Body of pancreas (tissue), 4 donors: Measurements from ENCODE around the gene TEAD4. TPM values are rescaled to one million over a fixed set of nuclear protein-coding genes. Genes with fewer than 3 reads are reported as not detected.

Experiments
- ATAC-seq: fragments of 150-250 bp; one replicate; pipeline ENCODE4 v1.9.1; 2016
- DNase-seq, 4 donors: peaks; one replicate each; pipeline ENCODE4 v3.0.0-alpha.2; 2019
- H3K27ac ChIP-seq, 4 donors: fragments of 200-600 bp; sonication (generic); 1 replicate in 3 of 4; 2 replicates in 1 of 4; pipeline versions ENCODE4 v1.5.1 to v1.6.1; 2016 to 2019; ENCODE audit warnings: mild to moderate bottlenecking in 1 of 4, mixed read lengths in 1 of 4, moderate library complexity in 1 of 4
- H3K27me3 ChIP-seq, 2 donors: fragments of 200-600 bp; sonication (generic); one replicate each; pipeline ENCODE4 v1.6.0; 2016; ENCODE audit warnings: mild to moderate bottlenecking in 1 of 2
- H3K36me3 ChIP-seq, 2 donors: fragments of 200-600 bp; sonication (generic); replicated peaks in 1 of 2; 2 replicates each; pipeline ENCODE4 v1.5.1; 2016; ENCODE audit warnings: low read depth in 2 of 2; ENCODE audit not compliant: insufficient read depth in 1 of 2
- H3K4me1 ChIP-seq: fragments of 200-600 bp; sonication (generic); one replicate; pipeline ENCODE4 v1.6.0; 2016
- H3K4me3 ChIP-seq, 2 donors: fragments of 200-600 bp; sonication (generic); 1 replicate in 1 of 2; 2 replicates in 1 of 2; pipeline ENCODE4 v1.5.1; 2016 to 2019
- H3K9me3 ChIP-seq, 3 donors: fragments of 200-600 bp; sonication (generic); 1 replicate in 2 of 3; 2 replicates in 1 of 3; pipeline ENCODE4 v1.5.1; 2016
- CTCF ChIP-seq, 7 experiments: fragments of 450-650 bp in 4 of 7; fragments of 200-600 bp in 3 of 7; sonication (generic) in 3 of 7; IDR thresholded peaks; one replicate each; pipeline ENCODE4 v1.5.1; 2016 to 2019; ENCODE audit warnings: antibody characterized with exemption in 7 of 7
- POLR2A ChIP-seq, 3 donors: fragments of 450-650 bp; IDR thresholded peaks; one replicate each; pipeline ENCODE4 v1.6.1; 2016; ENCODE audit warnings: antibody characterized with exemption in 3 of 3, mild to moderate bottlenecking in 2 of 3
- WGBS, 2 donors: methylation state at CpG; one replicate each; pipeline ENCODE4 v1.1.5; 2017; 5-methylcytosine and 5-hydroxymethylcytosine counted together
- intact Hi-C: fragments of 100-400 bp; cut with DNase I; formaldehyde crosslinking; loops from one replicate; pipeline ENCODE4 v1.15.1; 2023
- total RNA-seq, 2 donors: library from RNA; depleted of rRNA; stranded (reverse); fragments of >200 nt; gene quantifications; one replicate each; pipeline ENCODE4 v1.1.0, GENCODE V29; 2016

TEAD4 gene
- total RNA-seq, 2 donors from 2014 or later, result 25.1 to 28.5 TPM

- Histone ChIP-seq H3K4me1 (peaks cover 18% of the 10 kb centered on the region), H3K27me3 (no peaks in the 10 kb centered on the region), H3K9me3 (no peaks in the 10 kb centered on the region), H3K4me3 (no peak overlapping the region), H3K27ac (peak overlapping the region in 1 of 4 donors; percentile 24), H3K36me3 (no peaks in the 10 kb centered on the region)
- no peak for ATAC-seq
- no peak for TF ChIP-seq CTCF (IDR thresholded peaks at IDR 0.05)
- no peak for TF ChIP-seq POLR2A (IDR thresholded peaks at IDR 0.05)
- 65 to 80% methylated on average over 6 of the region's 6 CpGs for WGBS, 2 donors
- intact Hi-C loops, result no loop called here
- no peak for DNase-seq
Observed at GRCh38 chr12:3083241-3083920, 124.2 kb downstream of the TEAD4 start.

DNA sequence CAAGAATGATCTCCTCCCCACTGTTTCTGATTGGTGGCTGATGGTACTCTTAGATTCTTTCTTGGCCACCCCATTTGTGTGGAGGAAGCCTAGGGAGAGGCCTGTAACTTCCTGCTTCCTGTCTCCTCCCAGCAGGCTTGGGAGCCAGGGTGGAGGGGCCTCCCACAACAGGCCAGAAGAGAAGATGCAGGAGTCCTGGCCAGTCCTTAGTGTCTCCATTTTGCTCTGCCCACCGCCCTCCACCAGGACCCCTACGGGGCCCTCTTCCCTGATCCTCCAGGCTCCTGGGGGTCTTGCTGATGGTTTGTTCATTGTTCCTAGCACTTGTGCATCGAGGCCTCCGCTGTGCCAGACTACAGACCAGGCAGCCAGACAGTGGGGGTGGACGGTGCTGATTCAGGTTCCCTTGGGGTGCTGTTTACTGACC, 124.7 kb downstream of the TEAD4 start:
- Histone ChIP-seq H3K27me3 (no peaks in the 10 kb centered on the region), H3K4me1 (peaks cover 16% of the 10 kb centered on the region), H3K27ac (peak overlapping the region in 1 of 4 donors; percentile 24), H3K36me3 (no peaks in the 10 kb centered on the region), H3K9me3 (no peaks in the 10 kb centered on the region), H3K4me3 (no peak overlapping the region)
- intact Hi-C loops, result no loop called here
- TF ChIP-seq CTCF (IDR thresholded peaks at IDR 0.05) (no peak), POLR2A (IDR thresholded peaks at IDR 0.05) (no peak)
- WGBS, 2 donors, result 81 to 91% methylated on average over 5 of the region's 5 CpGs
- DNase-seq (no peak), ATAC-seq (no peak)

GRCh38 chr12:3084742-3085141, 125.5 kb downstream of the TEAD4 start:
- Histone ChIP-seq H3K27ac (peak overlapping the region in 1 of 4 donors; percentile 52), H3K27me3 (no peaks in the 10 kb centered on the region), H3K9me3 (no peaks in the 10 kb centered on the region), H3K4me1 (peaks cover 16% of the 10 kb centered on the region), H3K36me3 (no peaks in the 10 kb centered on the region), H3K4me3 (no peak overlapping the region)
- no peak for DNase-seq
- WGBS, 2 donors, result 94 to 99% methylated on average over 10 to 12 of the region's 12 CpGs
- TF ChIP-seq CTCF (IDR thresholded peaks at IDR 0.05) (no peak), POLR2A (IDR thresholded peaks at IDR 0.05) (no peak)
- intact Hi-C loops, result no loop called here
- no peak for ATAC-seq

DNA sequence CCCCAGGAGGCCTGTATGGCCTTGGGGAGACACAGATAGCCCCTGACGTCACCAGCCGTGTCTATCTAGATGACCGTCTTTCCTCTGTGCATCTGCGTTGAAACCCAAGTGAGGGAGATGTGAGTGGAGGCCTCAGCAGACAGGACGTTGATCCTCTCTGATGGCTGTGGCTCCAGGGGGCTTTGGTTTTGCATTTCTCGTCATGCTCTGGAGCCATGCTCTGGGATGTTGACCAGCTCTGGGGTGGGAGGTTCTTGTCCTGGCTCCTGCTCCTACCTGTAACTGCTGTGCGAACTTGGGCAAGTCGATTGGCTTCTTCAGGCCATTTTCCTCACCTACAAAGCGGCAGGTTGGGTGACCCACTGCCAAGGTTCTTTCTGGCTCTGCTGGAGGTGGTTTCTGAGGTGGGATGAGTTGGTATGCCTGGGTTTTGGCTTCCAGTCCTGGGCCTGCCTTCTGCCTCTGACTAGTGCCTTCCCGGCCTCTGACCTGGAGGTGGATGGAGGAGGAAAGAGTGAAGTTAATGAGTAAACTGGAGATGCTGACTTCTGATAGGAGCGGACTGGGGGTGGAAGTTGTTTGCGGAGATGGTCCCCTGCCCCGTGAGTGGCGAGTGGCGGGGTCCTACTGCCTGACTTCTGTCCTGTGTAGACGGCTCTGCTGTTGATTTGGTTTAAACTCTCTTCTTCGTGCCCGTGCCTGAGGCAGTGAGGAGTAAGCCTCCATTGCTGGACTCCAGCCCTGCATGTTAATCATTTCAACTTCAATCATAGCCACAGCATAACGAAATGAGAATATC, 126.3 kb downstream of the TEAD4 start:
- H3K9me3 ChIP-seq, result no peaks in the 10 kb centered on the region
- peak; percentile 54 for ATAC-seq
- peaks cover 16% of the 10 kb centered on the region for H3K4me1 ChIP-seq
- 54 to 57% methylated on average over 12 to 19 of the region's 19 CpGs for WGBS, 2 donors
- intact Hi-C loops, result no loop called here
- H3K36me3 ChIP-seq, result no peaks in the 10 kb centered on the region
- H3K27me3 ChIP-seq, result no peaks in the 10 kb centered on the region
- TF ChIP-seq CTCF (IDR thresholded peaks at IDR 0.05), result no peak
- peak overlapping the region in 2 of 4 donors; percentile 52 to 57 for H3K27ac ChIP-seq
- no peak overlapping the region for H3K4me3 ChIP-seq
- DNase-seq, result no peak
